Stimulated activated CD8-positive, alpha-beta memory T cell treated with anti-CD3 and anti-CD28 coated beads, Interleukin-15, amount 100 ng/mL, for 1 hour (primary cell): ENCODE measurements around the gene BGN.

ENCODE experiments used
- DNase-seq: peaks from one replicate; pipeline ENCODE4 v3.0.0-alpha.2; 2020; ENCODE audit warnings: low read depth

Gene BGN

GRCh38 chrX:153485396-153486080 is 9.2 kb upstream of the BGN start:
- DNase-seq: no peak

- no peak for DNase-seq
Measured at GRCh38 chrX:153486171-153486570, 8.6 kb upstream of the BGN start.

DNA sequence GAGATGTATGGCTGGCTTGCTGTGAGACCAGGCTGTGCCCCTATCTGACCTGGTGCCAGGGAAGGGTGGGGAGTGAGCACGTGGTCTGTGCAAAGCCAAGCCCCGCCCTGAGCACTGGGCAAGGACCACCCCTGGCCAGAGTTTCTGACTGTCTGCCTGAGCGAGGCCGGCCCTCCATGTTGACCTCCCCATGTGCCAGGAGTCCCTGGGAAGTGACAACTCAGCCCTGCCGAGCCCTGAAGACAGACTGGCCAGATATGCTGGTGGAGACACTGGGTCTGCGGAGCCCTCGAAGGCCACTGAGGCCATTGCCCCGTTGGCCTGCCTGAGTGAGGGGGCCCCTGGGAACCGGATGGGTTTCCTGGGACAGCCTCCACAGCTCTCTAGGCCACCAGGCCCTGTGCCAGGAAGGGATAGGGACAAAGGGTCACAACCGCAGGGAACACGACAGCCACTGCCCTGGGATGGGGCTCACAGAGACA is 7.1 kb upstream of the BGN start:
- DNase-seq: no peak

GRCh38 chrX:153488231-153488914 is 6.4 kb upstream of the BGN start:
- no peak for DNase-seq

- no peak for DNase-seq
Measured at GRCh38 chrX:153490217-153490930, 4.4 kb upstream of the BGN start.

DNA sequence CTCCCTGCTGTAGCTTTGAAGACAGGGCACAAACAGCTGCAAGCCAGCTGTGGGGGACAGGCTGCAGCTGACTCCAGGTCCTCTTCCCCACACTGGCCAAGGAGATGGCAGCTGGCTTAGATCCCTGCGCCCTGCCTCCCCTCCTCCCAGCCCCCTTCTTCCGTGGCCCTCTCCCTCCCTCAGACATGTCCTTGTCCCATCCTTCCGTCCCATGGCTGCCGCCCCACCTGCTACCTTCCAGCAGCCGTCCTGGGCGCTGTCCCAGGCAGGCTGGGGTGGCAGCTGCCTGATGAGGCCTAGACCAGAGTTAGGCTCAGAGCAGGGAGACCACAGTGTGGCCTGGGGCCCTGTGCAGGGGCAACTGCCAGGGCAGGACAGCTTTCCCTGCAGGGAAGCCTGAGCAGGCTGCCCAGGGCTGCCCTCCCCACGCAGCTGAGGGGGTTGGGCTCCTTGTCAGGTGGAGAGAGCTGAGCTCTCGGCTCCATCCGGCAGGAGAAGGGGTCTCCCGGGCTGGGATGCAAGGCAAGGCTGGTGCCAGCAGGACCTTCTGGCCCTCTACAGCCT is 3.3 kb upstream of the BGN start:
- no peak for DNase-seq

DNA sequence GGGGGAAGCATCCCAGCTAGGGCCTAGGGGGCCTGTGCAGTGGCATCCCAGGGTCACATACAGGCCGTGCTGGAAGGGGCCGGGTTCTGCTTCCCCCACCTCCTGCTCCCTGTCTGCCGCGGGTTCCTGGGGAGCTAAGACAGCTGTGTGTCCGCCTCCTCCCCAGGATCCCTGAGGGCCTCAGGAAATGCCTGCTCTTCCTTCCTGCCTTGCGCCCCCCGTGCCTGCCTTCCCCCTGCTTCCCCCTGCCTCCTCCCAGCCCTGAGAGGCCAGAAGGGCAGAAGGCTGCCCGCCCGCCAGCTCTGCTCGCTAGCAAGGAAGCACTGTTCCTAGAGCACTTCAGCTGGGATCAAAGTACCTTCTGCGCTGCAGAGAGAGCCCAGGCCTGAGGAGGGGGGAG is 2.9 kb upstream of the BGN start:
- DNase-seq: no peak

GRCh38 chrX:153492543-153492942 is 2.2 kb upstream of the BGN start:
- DNase-seq: no peak

DNA sequence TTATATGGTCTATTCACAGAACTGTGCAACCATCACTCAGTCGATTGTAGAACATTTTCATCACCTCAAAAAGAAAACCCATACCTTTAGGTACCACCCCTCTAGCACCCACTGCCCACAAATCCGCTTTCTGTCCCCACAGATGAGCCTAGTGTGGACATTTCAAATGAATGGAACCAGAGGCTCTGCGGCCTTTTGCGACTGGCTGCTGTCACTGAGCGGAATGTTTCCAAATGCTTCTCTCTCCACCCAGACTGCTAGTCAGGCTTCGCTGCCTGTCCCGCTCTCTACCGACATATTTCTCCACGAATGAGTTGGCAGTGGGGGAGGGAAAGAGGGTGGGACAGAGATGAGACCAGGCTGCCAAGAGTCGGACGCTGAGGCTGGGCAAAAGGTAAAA is 1.7 kb upstream of the BGN start:
- no peak for DNase-seq

DNA sequence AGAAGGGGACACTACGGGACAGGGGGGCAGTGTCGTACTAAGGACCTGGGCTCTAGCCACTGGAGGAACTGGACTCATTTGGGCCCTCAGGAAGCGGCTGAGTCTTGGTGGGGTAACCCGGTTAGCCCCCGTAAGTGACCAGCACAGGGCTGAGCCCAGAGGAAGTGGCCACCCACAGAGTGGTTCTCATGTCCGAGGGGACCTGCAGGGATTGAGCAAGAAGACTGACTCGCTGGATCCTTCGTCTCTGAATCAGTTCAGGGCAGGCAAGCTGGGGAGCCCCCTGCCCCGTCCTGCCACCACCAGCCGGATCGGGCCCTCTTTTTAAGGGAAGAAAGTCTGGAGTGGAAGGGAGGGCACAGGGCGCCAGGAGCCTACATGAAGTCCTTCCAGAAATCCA is 719 bp upstream of the BGN start:
- DNase-seq: no peak

- DNase-seq: no peak
Measured at GRCh38 chrX:153495362-153495751, 577 bp downstream of the BGN start.

DNA sequence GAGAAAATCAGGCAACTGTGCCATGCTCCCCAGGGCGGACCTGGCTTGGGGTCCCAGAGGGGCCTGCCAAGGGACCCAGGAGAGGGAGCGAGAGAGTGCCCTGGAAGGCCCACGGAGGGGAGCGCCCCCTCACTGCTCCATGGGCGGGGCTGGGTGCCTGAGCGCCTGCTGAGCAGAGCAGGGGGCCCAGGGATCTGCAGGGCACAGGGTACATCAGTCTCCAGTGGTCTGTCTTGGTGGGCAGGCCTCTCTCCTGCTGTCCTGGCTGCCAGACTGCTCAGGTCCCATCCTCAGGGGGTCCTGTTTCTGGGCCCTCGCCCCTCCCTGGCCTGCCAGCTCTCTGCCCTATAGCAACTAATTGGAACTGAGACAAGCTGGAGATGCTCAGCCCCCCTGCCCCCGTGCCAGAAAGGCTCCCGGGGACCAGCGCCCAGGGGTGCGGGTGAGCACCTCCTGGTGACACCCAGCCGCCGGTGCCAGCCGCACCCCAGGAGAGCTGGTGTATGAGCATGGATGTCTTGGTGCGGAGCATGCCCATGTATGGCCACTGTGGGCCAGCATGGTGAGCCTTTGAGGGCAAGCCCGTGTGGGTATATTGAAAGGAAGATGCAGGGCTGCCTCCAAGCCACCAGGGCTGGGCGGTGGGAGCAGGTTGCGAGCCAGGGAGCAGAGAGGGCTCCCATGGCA is 1.3 kb downstream of the BGN start:
- no peak for DNase-seq

DNA sequence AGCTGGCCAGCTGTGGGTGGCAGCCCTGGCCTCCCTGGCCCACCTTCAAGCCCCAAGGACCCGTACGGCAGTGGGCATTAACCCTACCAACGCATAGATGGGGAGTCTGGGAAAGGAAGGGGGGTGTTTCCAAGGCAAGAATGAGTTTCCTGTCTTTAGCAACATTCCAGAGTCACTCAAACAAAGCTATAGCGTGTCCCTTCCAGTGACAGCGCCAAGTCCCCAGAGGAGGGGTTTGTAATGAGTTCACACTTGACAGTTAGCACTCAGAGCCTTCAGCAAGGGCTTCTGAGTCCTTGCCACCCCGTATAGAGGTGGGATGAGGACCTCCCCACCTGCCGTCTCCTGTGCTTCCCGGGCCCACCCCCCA is 1.8 kb downstream of the BGN start:
- no peak for DNase-seq

DNA sequence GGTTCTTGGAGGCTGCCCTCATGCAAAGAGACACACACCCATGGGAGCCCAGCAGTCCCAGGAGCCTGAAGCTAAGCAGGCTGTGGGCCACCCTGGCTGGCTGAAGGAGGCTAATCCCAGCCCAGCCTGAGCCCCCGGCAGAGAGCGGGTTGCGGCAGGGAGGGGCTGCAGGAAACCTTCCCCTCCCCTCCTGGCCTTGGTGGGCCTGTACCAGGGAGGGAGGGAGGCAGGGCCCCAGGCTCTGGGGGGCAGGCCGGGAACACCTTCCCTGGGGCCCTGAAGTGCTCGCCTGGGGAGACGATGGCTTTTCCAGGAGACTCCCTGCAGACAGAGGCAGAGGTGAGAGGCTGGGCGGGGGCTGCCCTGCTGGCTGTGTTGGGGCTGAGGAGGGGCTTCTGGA is 3.7 kb downstream of the BGN start:
- no peak for DNase-seq

DNA sequence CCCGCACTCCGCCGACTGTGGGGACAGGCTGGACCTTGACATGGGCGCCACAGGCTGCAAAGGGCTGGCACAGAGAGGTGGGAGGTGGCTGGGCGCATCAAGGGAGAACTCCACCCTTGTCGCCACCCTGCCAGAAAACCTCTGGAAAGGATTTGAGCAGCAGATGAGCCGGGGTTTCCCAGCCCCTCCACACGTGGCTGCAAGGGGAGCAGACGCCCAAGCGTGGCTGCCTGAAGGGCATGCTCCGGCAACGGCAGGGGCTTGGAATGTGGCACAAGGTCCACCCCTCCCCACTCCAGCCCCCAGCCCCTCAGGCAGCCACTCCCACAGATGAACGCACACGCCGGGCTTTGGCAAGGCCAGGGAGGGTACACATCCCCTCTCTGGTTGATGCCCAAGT is 4.6 kb downstream of the BGN start:
- no peak for DNase-seq

DNA sequence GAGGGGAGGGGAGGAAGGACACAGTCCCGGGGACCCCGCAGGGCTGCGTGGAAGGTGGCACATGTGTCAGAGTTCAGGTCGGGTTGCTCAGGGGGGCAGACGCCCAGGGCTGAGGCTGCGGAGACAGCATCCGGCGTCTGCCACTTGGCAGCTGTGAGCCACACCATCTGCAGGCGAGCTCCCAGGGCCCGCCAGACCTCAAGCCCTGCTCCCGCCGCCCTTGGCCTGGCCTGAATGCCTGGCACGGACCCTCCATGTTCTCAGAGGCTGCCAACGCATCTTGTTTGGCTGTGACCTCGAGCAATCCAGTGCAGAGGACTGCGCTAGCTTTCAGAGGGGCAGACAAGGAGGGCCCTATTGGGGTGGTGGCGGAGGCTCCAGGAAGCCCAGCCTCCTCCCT is 5.1 kb downstream of the BGN start:
- DNase-seq: no peak

- no peak for DNase-seq
Measured at GRCh38 chrX:153500676-153501280, 6.0 kb downstream of the BGN start.

- DNase-seq: no peak
Measured at GRCh38 chrX:153501530-153501929, 6.8 kb downstream of the BGN start.

DNA sequence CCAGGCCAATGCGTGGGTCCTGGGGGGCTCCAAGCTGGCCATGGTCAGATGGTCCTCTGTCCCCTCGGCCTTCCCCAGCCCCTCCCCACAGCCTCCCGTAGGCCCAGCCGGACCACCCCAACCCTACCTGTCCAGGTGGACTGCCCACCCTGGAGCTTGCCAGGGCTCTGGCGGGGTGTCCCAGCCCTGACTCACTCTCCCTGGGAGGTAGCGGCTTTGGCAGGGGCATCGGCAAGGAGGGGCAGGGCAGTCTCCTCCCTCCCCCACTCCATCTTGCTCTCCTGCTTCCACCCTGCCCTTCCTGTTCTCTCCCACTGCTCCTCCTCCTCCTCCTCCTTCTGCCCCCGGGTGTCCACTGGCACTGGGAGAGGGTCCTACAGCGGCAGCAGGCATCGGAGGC is 7.4 kb downstream of the BGN start:
- no peak for DNase-seq

GRCh38 chrX:153502796-153503195 is 8.0 kb downstream of the BGN start:
- DNase-seq: no peak

DNA sequence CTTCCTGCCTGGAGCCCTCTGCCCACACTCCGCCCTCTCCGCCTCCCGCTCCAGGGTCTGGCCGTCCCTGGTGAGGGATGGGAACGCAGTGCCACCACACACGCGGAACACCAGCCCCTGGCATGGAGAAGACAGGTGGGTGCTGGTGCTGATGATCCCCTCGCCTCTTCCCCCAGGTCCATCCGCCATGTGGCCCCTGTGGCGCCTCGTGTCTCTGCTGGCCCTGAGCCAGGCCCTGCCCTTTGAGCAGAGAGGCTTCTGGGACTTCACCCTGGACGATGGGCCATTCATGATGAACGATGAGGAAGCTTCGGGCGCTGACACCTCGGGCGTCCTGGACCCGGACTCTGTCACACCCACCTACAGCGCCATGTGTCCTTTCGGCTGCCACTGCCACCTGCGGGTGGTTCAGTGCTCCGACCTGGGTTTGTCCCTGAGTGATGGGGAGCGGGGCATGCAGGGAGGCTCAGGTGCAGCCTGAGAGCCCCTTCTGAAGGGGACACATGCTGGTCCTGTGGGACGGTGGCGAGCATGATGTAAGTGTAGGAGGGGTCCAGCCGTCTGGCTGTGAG is 9.8 kb downstream of the BGN start:
- DNase-seq: no peak

- DNase-seq: no peak
Measured at GRCh38 chrX:153505361-153505760, 10.6 kb downstream of the BGN start.
